GM23338 (cell line): ENCODE data around the gene CDK5RAP2. TPM values are rescaled to one million over a fixed set of nuclear protein-coding genes. Genes with fewer than 3 reads are reported as not detected.

Experiments used
- ATAC-seq: fragments of 200-7000 bp; cut with Tn5 transposase; 3 replicates; pipeline ENCODE4 v1.9.1; 2020
- DNase-seq: peaks from one replicate; pipeline ENCODE4 v3.0.0-alpha.2; 2015; ENCODE audit warnings: low spot score
- H2AFZ ChIP-seq: fragments of 200-600 bp; sonication (generic); 2 replicates; pipeline ENCODE4 v1.8.0; 2016; ENCODE audit warnings: antibody characterized with exemption, mild to moderate bottlenecking, moderate library complexity
- H3F3A ChIP-seq: fragments of 200-600 bp; sonication (generic); replicated peaks from 2 replicates; pipeline ENCODE4 v1.8.0; 2017; ENCODE audit warnings: antibody characterized with exemption, mixed run types, low read depth
- H3K27ac ChIP-seq: fragments of 200-600 bp; sonication (generic); 2 replicates; pipeline ENCODE4 v1.6.1; 2016; ENCODE audit warnings: low read depth
- H3K27me3 ChIP-seq: fragments of 200-600 bp; sonication (generic); 2 replicates; pipeline ENCODE4 v1.8.0; 2016; ENCODE audit warnings: mild to moderate bottlenecking, mixed run types, moderate library complexity; ENCODE audit not compliant: insufficient read depth
- H3K36me3 ChIP-seq: fragments of 200-600 bp; sonication (generic); 2 replicates; pipeline ENCODE4 v1.8.0; 2016; ENCODE audit warnings: mild to moderate bottlenecking; ENCODE audit not compliant: insufficient read depth
- H3K4me1 ChIP-seq: fragments of 200-600 bp; sonication (generic); 2 replicates; pipeline ENCODE4 v1.8.0; 2016; ENCODE audit warnings: mild to moderate bottlenecking, moderate library complexity; ENCODE audit not compliant: insufficient read depth
- H3K4me2 ChIP-seq: fragments of 200-600 bp; sonication (generic); 2 replicates; pipeline ENCODE4 v1.7.1; 2017; ENCODE audit warnings: mixed run types
- H3K4me3 ChIP-seq: fragments of 200-600 bp; sonication (generic); 2 replicates; pipeline ENCODE4 v1.6.1; 2016; ENCODE audit warnings: mixed run types
- H3K79me2 ChIP-seq: fragments of 200-600 bp; sonication (generic); replicated peaks from 2 replicates; pipeline ENCODE4 v1.8.0; 2017; ENCODE audit warnings: mild to moderate bottlenecking; ENCODE audit not compliant: insufficient read depth
- H3K9me2 ChIP-seq: fragments of 200-600 bp; sonication (generic); 2 replicates; pipeline ENCODE4 v1.8.0; 2017; ENCODE audit not compliant: insufficient read depth
- H4K20me1 ChIP-seq: fragments of 200-600 bp; sonication (generic); replicated peaks from 2 replicates; pipeline ENCODE4 v1.8.0; 2017; ENCODE audit warnings: mild to moderate bottlenecking; ENCODE audit not compliant: insufficient read depth
- H3K27ac Mint-ChIP-seq: 2 replicates; pipeline ENCODE4 v1.8.0; 2020; ENCODE audit warnings: inconsistent platforms, mild to moderate bottlenecking, moderate library complexity, mixed read lengths
- H3K27me3 Mint-ChIP-seq: 3 replicates; pipeline ENCODE4 v1.8.0; 2022; ENCODE audit warnings: low read depth, mild to moderate bottlenecking, moderate library complexity, mixed read lengths, inconsistent platforms; ENCODE audit not compliant: insufficient read depth, poor library complexity
- H3K36me3 Mint-ChIP-seq: 3 replicates; pipeline ENCODE4 v1.8.0; 2021; ENCODE audit warnings: low read depth, mild to moderate bottlenecking, inconsistent platforms, moderate library complexity, mixed read lengths
- H3K4me1 Mint-ChIP-seq: 3 replicates; pipeline ENCODE4 v1.8.0; 2020; ENCODE audit warnings: mild to moderate bottlenecking, inconsistent platforms, mixed read lengths
- H3K4me3 Mint-ChIP-seq: 3 replicates; pipeline ENCODE4 v1.8.0; 2021; ENCODE audit warnings: moderate library complexity, mild to moderate bottlenecking, inconsistent platforms, mixed read lengths
- H3K9me3 Mint-ChIP-seq: 3 replicates; pipeline ENCODE4 v1.8.0; 2020; ENCODE audit warnings: moderate library complexity, mild to moderate bottlenecking, inconsistent platforms, mixed read lengths
- CREB1 ChIP-seq: fragments of 250-450 bp; sonication (Bioruptor Pico); IDR thresholded peaks from 2 replicates; pipeline ENCODE4 v1.5.0; 2020; ENCODE audit warnings: low read depth, mild to moderate bottlenecking, moderate library complexity
- CTCF ChIP-seq, 2 experiments: fragments of 200-600 bp in 1 of 2; sonication (generic) in 1 of 2; conservative IDR thresholded peaks; 2 replicates each; pipeline versions ENCODE4 v1.5.1 to v1.6.1; 2016 to 2017; ENCODE audit warnings: antibody characterized with exemption in 2 of 2, low read depth in 2 of 2, mild to moderate bottlenecking in 2 of 2, moderate library complexity in 1 of 2
- ETS1 ChIP-seq: IDR thresholded peaks from 2 replicates; pipeline ENCODE4 v1.6.1; 2016; ENCODE audit warnings: antibody characterized with exemption
- EZH2 ChIP-seq: fragments of 200-600 bp; sonication (generic); IDR thresholded peaks from one replicate; pipeline ENCODE4 v1.8.0; 2017; ENCODE audit warnings: antibody characterized with exemption, mild to moderate bottlenecking, low read depth; ENCODE audit not compliant: unreplicated experiment
- EZH2phosphoT487 ChIP-seq: fragments of 200-600 bp; sonication (generic); IDR thresholded peaks from one replicate; pipeline ENCODE4 v1.8.1; 2018; ENCODE audit warnings: antibody characterized with exemption; ENCODE audit not compliant: unreplicated experiment
- JUNB ChIP-seq: IDR thresholded peaks from one replicate; pipeline ENCODE4 v1.6.1; 2016; ENCODE audit warnings: antibody characterized with exemption; ENCODE audit not compliant: unreplicated experiment
- ZNF114 ChIP-seq: fragments of 250-450 bp; sonication (Bioruptor Pico); IDR thresholded peaks from 2 replicates; pipeline ENCODE4 v1.5.0; 2020; ENCODE audit warnings: mild to moderate bottlenecking, moderate library complexity
- ZNF462 ChIP-seq: fragments of 250-450 bp; sonication (Bioruptor Pico); IDR thresholded peaks from 2 replicates; pipeline ENCODE4 v1.5.0; 2020; ENCODE audit warnings: mild to moderate bottlenecking, moderate library complexity
- polyA plus RNA-seq: library from polyadenylated mRNA; unstranded; fragments of >200 nt; fragmentation: Nextera tagmentation; extraction: Ambion mirVana; gene quantifications from 2 replicates; pipeline ENCODE4 v1.2.1, GENCODE V29; 2016
- total RNA-seq: library from RNA; depleted of rRNA; stranded (reverse); fragments of >200 nt; shearing (Covaris generic); gene quantifications from 2 replicates; pipeline ENCODE4 v1.2.3, GENCODE V29; 2014

Gene CDK5RAP2
- total and polyA plus RNA-seq, 2 experiments from 2014 or later = 50.7 to 65.7 TPM

GRCh38 chr9:120423812-120424211 lies 156.2 kb downstream of the CDK5RAP2 start:
- ATAC-seq = no peak
- TF ChIP-seq EZH2phosphoT487 = no peak
- no peak for TF ChIP-seq CREB1 (CRISPR knock-in tag)
- no peak for TF ChIP-seq JUNB
- TF ChIP-seq ZNF114 (CRISPR knock-in tag) = no peak
- TF ChIP-seq CTCF (conservative IDR thresholded peaks at IDR 0.05; ENCODE audit: low read depth in 2 of 2) = no peak
- H3K27ac ChIP-seq = no peak overlapping the region

GRCh38 chr9:120421977-120422376 lies 158.0 kb downstream of the CDK5RAP2 start:
- no peak overlapping the region for H3K27ac ChIP-seq
- H3F3A ChIP-seq = no peaks in the 10 kb centered on the region
- H3K4me3 ChIP-seq = no peak overlapping the region
- ATAC-seq (no peak), DNase-seq (no peak)
- H3K79me2 ChIP-seq = 0 out of 2 replicates have a peak, but pooled peaks cover under 1% of the 10 kb centered on the region
- no peak overlapping the region for H3K4me3 Mint-ChIP-seq
- H2AFZ ChIP-seq = no peak overlapping the region
- H4K20me1 ChIP-seq = peaks cover 22% of the 10 kb centered on the region
- no peaks in the 10 kb centered on the region for H3K27me3 ChIP-seq
- H3K36me3 ChIP-seq = peaks cover 4% of the 10 kb centered on the region; the same call in 1 of the 2 replicates
- no peak overlapping the region for H3K4me2 ChIP-seq
- H3K9me3 Mint-ChIP-seq = no peaks in the 10 kb centered on the region
- H3K4me1 Mint-ChIP-seq = peaks cover 19% of the 10 kb centered on the region
- no peak overlapping the region for H3K27ac Mint-ChIP-seq
- peaks cover 5% of the 10 kb centered on the region for H3K27me3 Mint-ChIP-seq
- peaks cover 8% of the 10 kb centered on the region; the same call in 1 of the 2 replicates for H3K4me1 ChIP-seq
- peaks cover 16% of the 10 kb centered on the region; the same call in 2 of the 3 replicates for H3K36me3 Mint-ChIP-seq
- no peaks in the 10 kb centered on the region for H3K9me2 ChIP-seq
- TF ChIP-seq ZNF462 (CRISPR knock-in tag) = no peak
- no peak for TF ChIP-seq ETS1
- TF ChIP-seq EZH2 = no peak
- no peak for TF ChIP-seq JUNB
- no peak for TF ChIP-seq CTCF (conservative IDR thresholded peaks at IDR 0.05; ENCODE audit: low read depth in 2 of 2)
- no peak for TF ChIP-seq ZNF114 (CRISPR knock-in tag)

More at GRCh38 chr9:120423812-120424211, 156.2 kb downstream of the CDK5RAP2 start:
- Histone ChIP-seq H3K9me2 (no peaks in the 10 kb centered on the region), H3K4me2 (no peak overlapping the region), H3K36me3 (peaks cover 4% of the 10 kb centered on the region; the same call in 1 of the 2 replicates), H3K79me2 (0 out of 2 replicates have a peak, but pooled peaks cover 4% of the 10 kb centered on the region), H4K20me1 (peaks cover 22% of the 10 kb centered on the region), H3F3A (no peaks in the 10 kb centered on the region), H2AFZ (no peak overlapping the region), H3K4me3 (no peak overlapping the region), H3K27me3 (no peaks in the 10 kb centered on the region), H3K4me1 (peaks cover 8% of the 10 kb centered on the region; the same call in 1 of the 2 replicates)
- DNase-seq = no peak
- peaks cover 21% of the 10 kb centered on the region for H3K4me1 Mint-ChIP-seq
- H3K9me3 Mint-ChIP-seq = no peaks in the 10 kb centered on the region
- no peaks in the 10 kb centered on the region for H3K27me3 Mint-ChIP-seq
- H3K4me3 Mint-ChIP-seq = no peak overlapping the region
- H3K27ac Mint-ChIP-seq = no peak overlapping the region
- H3K36me3 Mint-ChIP-seq = peaks cover 16% of the 10 kb centered on the region; the same call in 2 of the 3 replicates
